Hepatic stellate cell (primary cell): ENCODE measurements around the gene RPS19BP1.
"Not testable (repeated sequence)": the region's sequence is repeated elsewhere in the genome, so short reads cannot be mapped to it uniquely, and the experiment has no call there.

Experiments used
- DNase-seq: peaks from one replicate; pipeline ENCODE4 v3.0.0; 2011; ENCODE audit warnings: low spot score

Gene RPS19BP1

DNA sequence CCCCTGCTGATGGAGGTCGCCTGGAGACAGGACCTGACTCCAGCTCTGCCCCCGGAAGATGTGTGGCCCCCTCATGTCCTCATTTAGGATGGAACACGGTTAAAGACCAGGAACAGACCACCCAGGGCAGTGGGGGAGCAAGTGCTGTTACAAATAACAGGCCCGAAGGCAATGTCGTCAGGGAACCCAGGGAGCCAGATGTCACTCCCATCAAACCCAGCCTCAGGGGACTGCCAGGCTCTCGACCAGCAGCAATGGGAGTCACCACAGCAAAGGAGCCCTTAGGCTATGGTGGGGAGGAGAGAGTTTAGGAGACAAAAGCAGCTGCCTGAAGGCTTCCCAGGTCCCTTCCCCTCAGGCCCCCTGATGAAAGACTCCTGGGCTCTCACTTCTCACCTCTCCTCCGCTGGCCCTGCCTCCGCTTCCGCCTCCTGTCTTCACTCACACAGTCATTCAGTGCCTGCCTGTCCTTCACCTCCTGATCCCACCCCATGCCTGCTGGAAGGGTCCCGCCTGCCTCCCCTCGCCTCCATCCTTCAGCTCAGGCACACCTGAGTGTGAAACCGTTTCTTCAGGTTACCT lies 4.4 kb downstream of the RPS19BP1 start:
- no peak for DNase-seq

DNA sequence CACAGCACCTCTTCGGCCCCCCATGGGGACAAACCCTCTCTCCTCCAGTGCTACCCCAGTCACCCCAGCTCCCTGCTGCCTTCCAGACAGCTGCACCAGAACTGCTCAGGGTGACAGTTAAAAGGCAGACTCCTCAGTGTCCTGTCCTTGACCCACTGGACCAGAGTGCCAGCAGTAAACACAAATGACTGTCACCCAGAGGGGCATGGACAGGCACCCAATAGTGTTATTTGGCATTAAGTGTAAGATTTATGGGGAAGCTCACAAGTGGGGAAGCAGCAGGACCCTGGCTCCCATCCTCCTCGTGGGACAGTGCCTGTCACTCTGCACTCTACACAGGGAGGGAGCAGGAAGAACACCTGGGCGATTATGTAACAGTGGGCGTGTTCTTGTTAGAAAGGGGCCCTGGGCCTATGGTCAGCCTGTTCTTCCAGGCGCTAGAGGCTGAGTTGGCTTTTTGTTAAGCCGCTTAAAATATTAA lies 5.0 kb downstream of the RPS19BP1 start:
- no peak for DNase-seq

DNA sequence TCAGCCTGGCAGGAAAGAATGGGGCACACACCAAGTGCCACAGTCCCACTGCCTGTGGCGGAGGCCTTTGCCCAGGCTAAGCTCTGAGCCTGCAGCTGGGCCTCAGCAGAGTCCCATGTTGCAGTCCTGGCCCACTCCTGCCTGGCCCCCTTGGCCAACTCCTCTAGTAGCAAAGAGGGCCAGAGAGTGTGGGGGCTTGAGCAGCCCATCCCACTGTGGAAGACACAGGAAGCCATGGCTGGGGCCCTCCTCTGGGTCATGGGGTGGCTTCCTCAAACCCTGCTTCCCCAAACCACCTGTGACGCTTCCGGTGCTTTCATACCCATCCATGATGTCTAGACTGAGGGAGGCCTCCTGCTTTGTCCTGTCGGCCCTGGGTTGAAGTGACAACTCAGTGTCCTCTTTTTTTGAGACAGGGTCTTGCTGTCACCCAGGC lies 5.8 kb downstream of the RPS19BP1 start:
- no peak for DNase-seq

DNA sequence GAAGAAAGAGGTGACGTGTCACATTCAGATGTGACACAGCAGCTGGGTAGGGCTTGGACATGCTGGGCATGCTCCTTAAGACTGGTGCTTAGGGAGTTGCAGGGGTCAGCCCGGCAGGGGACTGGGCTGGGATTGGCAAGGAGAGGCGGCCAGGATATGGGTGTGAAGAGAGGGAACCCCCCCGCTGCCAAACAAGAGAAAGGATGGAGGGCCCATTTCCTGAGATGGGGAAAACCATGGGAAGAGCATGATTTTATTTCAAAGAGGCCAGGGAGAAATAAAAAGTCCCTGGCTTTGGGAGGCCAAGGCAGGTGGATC lies 6.9 kb downstream of the RPS19BP1 start:
- no peak for DNase-seq

DNA sequence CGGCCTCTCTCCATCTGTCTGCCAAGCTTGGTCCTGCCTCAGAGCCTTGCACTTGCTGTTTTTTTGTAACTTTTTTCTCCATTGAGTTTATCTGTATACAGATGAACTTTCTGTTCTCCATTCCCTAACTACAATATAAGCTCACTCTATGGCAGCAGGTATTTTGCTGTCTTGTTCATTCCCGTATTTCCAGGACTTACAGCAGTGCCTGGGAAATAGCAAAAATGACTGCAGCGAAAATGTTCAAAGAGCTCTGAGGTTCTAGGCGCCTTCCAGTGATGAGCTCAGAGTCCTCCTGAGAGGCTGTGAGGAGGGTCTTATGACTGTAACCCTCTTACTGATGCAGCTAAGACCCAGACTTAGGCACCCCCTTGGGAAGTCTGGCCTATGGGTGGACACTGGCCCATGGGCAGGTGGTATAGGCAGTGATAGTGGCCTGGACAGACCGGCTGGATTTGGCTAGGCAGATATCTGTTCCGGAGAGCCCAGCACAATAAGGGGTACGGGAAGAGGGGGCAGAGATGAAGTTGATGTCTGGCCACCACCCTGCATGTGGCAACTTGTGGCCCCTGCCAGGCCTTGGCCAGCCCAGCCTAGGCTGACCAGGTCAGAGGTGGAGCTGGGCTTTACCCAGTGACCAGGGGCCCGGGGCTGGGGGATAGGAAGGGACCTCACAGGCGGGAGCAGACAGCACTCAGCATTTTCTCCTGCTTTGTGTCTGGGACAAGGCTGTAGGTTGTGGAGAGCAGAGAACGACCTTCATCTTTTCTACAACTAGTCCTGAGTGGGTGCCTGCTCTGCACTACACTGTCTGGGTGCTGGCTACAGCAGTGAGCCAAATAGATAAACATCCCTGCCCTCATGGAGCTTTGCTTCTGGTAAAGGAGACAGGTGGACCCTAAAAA lies 7.5 kb downstream of the RPS19BP1 start:
- no peak for DNase-seq

DNA sequence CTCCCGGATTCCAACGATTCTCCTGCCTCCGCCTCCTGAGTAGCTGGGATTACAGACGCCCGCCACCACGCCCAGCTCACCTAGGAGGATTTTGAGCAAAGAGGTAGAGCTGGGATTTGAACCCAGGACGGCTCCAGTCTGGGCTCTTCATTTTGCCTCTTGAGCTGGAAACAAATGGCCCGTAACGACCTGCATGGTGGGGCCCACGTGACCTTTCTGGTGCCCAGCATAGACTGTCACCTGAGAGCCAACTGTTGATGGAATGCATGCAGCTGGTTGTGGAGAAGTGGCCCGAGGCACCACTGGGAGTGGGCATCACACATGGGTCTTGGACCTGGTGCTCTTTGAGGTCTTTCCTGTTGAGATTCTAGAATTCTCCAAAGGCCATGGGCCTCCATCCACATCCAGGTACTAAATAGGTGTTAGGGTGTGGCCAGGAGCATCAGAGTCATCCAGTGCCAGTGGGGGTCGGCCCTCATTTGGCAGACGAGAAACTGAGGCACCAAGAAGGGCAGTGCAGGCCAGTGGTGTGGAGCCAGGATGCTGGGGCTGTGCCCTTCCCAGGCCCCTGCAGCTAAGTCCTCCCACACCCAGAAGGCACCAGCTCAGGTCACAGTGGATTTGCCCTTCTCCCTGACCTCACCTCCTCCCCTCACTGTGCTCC lies 8.3 kb downstream of the RPS19BP1 start:
- no peak for DNase-seq

DNA sequence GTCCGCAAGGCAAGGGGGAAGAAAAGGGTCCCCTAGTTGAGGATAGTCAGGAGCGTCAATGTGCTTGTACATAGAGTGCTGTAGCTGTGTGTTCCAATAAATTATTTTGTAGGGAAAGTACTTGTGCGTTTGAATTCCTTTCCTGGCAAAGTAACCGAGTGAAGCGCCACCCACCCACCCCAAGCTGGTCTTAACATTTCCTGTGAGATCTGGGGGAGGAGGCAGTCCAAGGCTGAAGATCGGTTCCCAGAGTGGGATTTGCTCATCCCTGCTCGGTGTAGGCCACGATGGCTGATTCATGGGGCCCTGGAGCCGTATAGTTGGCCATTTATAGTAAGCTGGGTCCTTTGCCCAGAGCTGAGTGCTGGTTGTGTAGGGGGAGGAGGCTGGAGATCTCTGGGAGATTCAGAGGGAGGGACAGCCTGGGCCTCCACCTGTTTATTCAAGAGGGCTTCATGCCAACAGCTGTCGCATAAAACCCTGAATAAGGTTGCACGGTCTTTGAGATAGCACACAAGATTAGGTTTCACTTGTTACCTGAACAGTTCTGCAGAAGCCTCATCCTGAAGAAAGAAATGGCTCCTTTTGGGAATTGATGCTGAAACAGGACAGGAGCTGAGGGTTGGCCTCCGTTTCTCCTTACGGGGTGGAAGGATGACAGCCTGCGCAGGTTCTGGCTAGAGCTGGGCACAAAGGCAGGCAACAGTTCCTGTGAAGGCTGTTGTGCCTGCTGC lies 9.8 kb downstream of the RPS19BP1 start:
- peak; percentile 62 for DNase-seq

DNA sequence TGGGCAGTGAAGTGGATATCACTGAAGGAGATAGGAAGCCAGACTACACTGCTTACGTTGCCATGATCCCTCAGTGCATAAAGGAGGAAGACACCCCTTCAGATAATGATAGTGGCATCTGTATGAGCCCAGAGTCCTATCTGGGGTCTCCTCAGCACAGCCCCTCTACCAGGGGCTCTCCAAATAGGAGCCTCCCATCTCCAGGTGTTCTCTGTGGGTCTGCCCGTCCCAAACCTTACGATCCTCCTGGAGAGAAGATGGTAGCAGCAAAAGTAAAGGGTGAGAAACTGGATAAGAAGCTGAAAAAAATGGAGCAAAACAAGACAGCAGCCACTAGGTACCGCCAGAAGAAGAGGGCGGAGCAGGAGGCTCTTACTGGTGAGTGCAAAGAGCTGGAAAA lies 10.5 kb downstream of the RPS19BP1 start:
- not testable (repeated sequence) for DNase-seq

DNA sequence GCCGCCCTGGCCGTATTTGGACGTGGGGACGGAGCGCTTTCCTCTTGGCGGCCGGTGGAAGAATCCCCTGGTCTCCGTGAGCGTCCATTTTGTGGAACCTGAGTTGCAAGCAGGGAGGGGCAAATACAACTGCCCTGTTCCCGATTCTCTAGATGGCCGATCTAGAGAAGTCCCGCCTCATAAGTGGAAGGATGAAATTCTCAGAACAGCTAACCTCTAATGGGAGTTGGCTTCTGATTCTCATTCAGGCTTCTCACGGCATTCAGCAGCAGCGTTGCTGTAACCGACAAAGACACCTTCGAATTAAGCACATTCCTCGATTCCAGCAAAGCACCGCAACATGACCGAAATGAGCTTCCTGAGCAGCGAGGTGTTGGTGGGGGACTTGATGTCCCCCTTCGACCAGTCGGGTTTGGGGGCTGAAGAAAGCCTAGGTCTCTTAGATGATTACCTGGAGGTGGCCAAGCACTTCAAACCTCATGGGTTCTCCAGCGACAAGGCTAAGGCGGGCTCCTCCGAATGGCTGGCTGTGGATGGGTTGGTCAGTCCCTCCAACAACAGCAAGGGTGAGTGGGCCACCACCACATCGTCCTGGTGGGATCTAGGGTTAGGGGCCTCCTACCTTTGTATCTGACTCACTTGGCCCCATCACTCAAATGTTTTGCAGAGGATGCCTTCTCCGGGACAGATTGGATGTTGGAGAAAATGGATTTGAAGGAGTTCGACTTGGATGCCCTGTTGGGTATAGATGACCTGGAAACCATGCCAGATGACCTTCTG lies 11.3 kb downstream of the RPS19BP1 start:
- not testable (repeated sequence) for DNase-seq

DNA sequence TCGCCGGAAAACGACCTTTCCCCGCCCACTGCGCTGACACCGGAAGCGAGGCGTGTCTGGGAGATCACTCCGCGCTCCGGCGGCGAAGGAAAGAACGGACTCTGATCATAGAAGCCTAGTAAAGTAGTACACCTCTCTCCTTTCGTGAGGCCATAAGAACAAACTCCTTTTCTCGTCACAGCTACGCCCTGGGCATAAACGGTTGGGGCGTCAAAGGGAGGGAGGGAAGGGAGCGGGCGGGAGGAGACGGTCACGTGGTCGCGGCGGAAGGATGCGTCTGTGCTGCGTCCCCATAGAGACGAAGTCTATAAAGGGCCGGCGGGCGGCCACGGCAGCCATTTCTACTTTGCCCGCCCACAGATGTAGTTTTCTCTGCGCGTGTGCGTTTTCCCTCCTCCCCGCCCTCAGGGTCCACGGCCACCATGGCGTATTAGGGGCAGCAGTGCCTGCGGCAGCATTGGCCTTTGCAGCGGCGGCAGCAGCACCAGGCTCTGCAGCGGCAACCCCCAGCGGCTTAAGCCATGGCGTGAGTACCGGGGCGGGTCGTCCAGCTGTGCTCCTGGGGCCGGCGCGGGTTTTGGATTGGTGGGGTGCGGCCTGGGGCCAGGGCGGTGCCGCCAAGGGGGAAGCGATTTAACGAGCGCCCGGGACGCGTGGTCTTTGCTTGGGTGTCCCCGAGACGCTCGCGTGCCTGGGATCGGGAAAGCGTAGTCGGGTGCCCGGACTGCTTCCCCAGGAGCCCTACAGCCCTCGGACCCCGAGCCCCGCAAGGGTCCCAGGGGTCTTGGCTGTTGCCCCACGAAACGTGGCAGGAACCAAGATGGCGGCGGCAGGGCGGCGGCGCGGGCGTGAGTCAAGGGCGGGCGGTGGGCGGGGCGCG lies 12.1 kb downstream of the RPS19BP1 start, which contains the start of gene ATF4:
TSS of gene ATF4 (plus strand) at position 337 of the 880 bp plus-strand sequence. CDS start 884 bp downstream, outside the sequence.
- peak; percentile 99 for DNase-seq

DNA sequence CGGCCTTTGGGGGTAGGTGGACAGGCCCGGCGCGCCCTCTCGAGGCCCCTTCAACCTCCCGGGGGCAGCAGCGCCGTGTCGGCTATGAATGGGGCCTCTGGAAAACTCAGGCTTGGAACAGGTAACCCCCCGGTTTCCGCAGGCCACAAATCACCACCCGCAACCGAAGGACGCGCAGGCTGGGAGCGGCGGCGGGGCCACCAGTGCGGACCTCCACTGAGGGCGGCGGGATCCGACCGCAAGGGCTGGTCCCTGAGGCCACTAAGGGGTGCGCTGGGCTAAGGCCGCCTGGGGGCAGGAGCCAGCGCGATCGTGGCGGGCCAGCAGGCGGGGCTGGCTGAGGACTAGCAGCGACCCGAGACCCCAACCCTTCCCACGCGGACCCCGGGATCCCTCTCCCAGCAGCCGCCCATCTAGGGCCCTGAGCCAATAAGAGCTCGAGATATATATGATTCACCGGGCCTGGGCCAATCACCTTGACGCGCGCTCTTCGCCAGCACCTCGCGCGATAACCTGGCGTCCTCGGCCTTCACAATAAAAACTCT lies 12.8 kb downstream of the RPS19BP1 start:
- no peak for DNase-seq

DNA sequence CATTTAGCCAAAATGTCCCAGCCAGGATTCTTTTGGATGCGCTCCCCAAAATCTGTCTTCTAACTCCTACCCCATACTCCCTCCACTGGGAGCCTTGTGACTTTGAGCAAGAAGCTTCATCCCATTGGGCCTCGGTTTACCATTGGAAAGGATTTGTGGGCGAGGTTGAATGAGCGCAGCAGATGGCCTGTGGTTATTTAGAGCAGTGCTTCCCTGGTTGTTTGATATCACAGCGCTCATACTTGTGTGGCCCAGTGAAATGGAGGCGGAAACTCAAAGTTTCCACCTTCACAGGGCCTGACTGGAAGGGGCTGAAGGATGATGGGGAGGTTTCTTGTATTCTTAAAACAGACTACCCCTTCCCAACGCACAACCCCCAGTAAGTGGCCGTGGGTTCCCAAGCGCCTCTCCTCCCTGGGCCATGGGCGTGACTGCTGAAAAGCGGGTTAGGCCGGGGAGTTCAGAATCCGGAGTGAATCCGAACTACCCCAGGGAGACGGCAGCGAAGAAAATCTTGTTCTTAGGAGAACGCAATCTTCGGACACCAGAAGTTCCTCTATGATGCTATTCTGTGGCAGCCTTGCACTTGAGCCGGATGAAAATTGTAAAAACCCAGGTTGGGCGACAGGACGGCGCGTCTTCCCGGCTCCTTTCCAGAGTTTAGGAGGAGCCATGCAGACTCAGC lies 13.4 kb downstream of the RPS19BP1 start:
- DNase-seq, result peak; percentile 72

DNA sequence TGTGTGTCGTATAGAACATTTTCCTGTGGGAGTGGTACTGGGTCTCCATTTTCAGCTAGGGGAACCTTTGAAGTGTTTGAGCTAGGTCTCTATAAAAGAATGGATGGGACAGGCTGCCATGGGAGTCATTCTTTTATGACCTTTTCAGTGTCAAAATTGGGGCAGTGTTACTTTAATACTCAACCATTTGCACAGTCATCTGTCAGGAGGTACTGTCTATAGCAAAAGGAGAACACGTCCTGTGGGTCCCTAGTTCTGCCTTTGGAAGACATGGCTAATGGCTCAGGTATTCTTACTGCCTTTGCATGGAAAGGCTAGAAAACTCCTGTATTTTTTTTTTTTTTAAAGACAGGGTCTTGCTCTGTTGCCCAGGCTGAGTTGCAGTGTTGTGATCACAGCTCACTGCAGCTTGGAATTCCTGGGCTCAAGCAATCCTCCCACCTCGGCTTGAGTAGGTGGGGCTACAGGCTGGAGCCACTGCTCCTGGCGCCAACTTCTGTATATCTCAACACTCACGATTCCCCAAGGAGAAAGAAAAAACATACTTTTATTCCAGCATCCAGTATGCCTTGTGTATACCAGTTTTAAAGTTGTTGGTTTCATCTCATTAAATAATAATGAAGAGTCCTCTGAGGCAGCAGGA lies 14.3 kb downstream of the RPS19BP1 start:
- no peak for DNase-seq

DNA sequence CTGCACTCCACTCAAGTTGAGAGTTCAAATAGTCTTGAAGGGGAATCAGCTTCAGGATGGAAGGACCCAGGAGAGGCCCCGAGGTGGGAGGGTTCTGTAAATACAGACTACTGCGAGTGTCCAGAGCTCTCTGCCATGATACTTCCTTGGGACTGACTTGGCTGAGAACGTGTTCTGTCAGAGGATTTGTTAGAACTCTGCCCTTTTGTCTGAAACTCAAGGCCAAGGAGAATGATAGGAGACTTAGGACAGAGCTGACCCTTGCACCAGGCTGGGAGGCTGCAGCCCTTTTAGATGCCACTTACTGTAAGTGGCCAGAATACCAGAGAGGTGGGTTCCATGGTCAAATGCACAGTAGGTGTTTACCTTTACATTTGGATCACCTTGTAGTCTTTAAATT lies 15.1 kb downstream of the RPS19BP1 start:
- DNase-seq, result no peak

DNA sequence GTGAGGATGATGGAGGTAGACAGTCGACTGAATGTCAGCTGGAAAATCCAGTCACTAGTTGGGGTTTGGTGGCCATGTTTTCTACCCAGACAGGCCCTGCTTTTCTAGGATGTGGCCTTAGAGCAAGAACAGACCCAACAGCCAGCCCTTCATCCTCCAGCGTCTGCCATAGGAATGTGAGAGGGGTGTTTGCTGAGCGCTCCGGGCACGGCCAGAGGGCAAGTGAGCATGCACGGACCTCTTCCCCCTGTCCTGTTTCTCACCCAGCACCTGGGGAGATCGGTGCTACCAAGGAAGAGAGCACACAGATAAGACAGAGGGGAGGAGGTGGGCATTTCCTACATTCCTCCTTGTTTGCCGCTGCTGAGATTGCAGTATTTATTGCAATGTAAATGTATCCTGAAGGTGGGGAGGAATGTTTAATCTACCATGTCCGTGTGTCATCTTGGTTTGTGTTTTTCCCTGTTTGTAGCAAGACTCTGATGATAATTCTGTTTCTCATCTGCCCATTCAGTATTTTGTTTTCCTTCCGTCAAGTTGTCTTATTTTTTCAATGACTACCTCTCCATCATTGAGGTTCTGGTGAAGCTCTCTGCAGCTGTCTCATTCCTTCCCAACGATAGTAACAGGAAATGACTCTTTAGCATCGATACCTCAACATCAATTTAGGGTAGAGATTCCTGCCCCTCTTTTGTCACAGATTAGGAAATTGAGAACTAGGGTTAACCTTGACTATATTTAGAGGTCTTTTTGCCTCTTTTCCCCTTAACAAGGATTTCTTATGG lies 17.1 kb downstream of the RPS19BP1 start:
- DNase-seq, result no peak

DNA sequence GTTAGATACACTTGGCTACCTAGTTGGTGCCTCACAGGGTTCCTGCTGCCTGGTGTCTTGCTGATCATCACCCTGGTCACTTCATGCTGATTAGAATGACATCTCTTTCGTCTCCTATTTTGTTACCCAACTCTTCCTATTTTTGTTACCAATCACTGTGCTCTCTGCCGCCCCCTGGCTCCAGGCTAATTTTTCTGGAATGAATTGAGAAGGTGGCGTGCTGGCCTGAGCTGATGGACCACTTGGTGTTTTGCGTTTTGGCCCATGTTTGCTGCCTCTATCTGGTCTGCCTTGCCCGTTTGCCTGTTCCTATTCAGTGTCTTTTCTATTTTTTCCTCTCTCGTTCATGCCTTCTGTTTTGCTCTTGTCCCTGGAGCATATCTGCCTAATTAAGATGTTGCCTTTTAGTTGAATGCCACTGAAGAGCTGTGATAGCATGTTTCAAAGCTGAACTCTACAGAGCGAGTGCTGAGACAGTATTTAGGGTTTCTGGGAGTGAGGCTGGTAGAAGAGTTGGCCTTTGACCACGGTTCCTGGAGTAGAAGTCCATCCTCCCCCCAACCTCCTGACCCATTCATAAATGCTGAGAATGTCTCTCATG lies 18.1 kb downstream of the RPS19BP1 start:
- DNase-seq, result no peak

DNA sequence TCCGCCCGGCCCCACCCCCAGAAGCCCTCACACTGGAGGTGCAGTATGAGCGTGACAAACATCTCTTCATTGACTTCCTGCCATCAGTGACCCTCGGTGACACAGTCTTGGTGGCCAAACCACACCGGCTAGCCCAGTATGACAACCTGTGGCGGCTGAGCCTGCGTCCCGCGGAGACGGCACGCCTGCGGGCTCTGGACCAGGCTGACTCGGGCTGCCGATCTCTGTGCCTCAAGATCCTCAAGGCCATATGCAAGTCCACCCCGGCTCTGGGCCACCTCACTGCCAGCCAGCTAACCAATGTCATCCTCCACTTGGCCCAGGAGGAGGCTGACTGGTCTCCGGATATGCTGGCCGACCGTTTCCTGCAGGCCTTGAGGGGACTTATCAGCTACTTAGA lies 18.8 kb downstream of the RPS19BP1 start:
- no peak for DNase-seq

DNA sequence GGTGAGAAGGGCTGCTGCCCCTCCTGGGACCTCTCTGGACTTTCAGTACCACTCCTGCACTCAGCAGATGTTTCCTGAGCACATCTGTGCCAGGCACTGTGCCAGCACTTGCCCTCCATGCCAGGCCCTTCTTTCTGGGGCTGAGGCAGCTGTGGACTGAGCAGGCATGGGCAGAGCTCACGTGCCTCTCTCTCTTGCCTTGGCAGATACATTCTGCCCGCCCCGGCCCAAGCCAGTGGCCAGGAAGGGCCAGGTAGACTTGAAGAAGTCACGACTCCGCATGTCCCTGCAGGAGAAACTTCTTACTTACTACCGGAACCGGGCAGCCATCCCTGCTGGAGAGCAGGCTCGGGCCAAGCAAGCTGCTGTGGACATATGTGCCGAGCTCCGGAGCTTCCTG lies 20.5 kb downstream of the RPS19BP1 start:
- DNase-seq, result no peak
